Stimulated activated CD8-positive, alpha-beta memory T cell treated with anti-CD3 and anti-CD28 coated beads, Interleukin-7, amount 100 ng/mL, for 4 hours (primary cell): ENCODE results near the gene CBX1.

ENCODE experiments used
- DNase-seq, 2 donors: peaks; one replicate each; pipeline ENCODE4 v3.0.0-alpha.2; 2020; ENCODE audit warnings: low read depth in 2 of 2

Gene CBX1

GRCh38 chr17:48025904-48026501 is 75.3 kb downstream of the CBX1 start:
- no peak for DNase-seq

DNA sequence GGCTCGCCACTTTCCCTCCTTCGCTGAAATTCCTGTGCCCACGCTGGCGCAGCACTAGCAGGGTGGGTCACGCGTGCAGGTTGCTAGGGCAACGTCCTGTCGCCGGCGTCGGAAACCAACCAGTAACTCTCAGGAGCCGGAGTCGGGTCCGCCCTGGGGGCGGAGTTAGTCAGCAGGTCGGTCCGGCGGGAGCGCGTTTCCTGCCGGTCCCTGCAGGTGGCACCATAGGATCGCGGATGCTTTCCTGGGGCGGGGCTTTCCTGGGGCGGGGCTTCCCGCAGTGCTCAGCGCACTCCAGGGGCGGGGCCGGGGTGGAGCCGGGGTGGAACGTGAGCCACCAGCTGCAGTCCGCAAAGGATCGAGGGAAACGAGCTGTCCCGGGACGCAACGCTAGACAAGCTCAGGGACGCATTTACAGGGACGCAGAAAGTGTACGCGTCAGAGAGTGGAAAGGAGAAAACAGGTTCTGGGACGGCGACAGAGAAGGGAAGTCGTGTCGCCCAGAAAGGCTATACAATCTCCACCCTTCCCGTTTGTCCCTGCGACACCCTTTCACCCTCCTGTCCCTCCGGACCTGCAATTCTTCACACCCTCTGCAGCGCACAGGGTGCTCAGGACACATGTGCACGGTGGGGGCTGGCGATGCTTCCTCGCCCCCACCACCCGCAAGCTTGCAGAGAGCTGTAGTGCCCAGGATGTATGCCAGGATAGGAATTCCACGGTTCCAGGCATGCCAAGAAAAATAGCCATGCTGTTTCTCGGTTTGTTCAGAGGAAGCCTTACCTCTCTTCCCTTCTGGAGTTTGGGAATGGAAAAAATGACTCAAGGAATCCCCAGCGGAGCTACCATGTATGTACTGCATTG is 76.0 kb downstream of the CBX1 start:
- peak; percentile 93 to 95 for DNase-seq

GRCh38 chr17:48024149-48025039 is 76.9 kb downstream of the CBX1 start:
- DNase-seq, result peak in 1 of 2 donors; percentile 11

DNA sequence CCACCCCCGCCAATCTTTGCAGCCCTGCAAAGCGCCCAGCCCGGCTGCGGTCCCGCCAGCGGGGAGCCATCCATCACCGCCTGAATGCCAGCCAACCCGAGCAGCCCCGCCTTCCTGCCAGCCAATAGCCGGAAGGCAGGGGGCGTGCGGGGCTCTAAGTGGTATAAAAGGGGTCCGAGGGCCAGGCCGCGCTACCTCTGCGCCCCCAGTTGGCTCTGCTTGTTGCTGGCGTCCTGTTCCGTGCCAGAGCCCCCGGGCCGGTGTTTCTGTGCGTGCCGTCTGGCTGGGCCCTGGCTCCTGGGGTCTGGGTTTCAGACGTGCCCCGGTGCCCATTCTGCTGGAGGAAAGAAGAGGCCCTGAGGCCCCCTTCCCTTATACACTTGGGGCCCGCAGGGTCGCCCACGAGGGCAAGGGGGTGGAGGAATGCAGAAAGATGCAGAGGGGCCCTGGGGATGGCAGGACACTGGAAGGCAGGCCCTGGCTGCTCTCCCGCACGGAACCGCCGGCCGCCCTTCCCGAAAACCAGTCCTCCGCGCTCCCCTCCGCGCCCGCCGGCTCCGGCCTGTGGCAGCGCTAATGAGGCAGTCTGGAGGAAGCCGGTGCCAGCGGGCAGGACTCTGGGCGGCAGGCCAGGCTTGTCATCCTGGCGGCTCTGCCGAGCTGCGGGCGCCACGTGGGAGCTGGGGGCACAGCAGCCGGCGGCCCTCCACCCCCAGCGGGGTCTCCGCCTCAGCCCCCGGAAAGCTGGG is 77.7 kb downstream of the CBX1 start:
- DNase-seq, result peak in 1 of 2 donors; percentile 20

DNA sequence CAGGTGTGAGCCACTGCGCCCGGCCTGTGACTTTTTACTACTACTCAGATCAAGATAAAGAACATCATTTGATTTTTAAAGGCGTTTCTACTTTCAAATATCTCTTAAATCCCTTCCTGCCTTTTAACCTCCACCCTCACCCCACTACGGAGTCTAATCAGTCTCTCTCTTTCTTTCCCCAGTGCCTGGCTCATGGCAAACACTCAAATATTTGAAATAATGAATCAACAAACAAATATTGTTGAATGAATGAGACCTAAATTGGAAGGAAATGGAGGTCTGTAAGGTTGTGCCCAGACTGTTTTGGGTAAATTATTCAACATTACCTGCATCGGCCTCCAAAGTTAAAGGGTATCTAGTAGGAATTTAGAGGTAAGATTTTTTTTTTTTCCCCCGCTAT is 78.4 kb downstream of the CBX1 start:
- no peak for DNase-seq

DNA sequence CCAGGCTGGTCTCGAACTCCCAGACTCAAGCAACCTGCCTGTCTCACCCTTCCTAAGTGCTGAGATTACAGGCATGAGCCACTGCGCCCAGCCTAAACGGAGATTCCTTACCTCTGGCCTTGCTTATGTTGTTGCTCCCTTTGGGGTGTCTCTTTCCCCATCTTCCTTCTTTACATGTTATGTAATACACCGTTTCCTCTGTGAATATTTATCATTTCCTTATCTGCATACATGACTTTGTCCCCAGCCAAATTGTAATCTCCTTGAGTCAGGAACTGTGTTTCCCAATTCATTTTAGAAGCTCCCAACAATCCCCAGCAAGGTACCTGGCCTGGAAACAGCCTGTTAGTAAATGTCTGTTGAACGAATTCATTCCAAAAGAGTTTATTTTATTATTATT is 79.3 kb downstream of the CBX1 start:
- no peak for DNase-seq
